M059J (cell line): ENCODE data around the gene C3orf38. TPM values are rescaled to one million over a fixed set of nuclear protein-coding genes. Genes with fewer than 3 reads are reported as not detected.
"Not testable (repeated sequence)": the region's sequence is repeated elsewhere in the genome, so short reads cannot be mapped to it uniquely, and the experiment has no call there.

Experiments
- DNase-seq: peaks from one replicate; pipeline ENCODE4 v3.0.0-alpha.2; 2012; ENCODE audit warnings: low read depth
- total RNA-seq: library from RNA; depleted of rRNA; stranded (reverse); fragments of >200 nt; shearing (Covaris generic); gene quantifications from 2 replicates; pipeline ENCODE4 v1.2.3, GENCODE V29; 2014; rRNA removed

Gene C3orf38
- total RNA-seq, result 15.2 and 21.1 TPM in 2 replicates

- DNase-seq, result peak; percentile 85
These were observed at the start of gene C3orf38 for GRCh38 chr3:88149509-88150362. Gene C3orf38 (plus strand): TSS chr3:88149959. CDS start chr3:88150053, 94 bp downstream.

GRCh38 chr3:88101142-88101541 lies 48.6 kb upstream of the C3orf38 start:
- no peak for DNase-seq

- DNase-seq, result no peak
These were observed 44.4 kb upstream of the C3orf38 start for GRCh38 chr3:88105325-88105724.

- DNase-seq, result no peak
These were observed 37.5 kb upstream of the C3orf38 start for GRCh38 chr3:88112289-88112688.

GRCh38 chr3:88113311-88114162 lies 36.2 kb upstream of the C3orf38 start:
- peak; percentile 62 for DNase-seq

- no peak for DNase-seq
These were observed 34.7 kb upstream of the C3orf38 start for GRCh38 chr3:88114878-88115549.

GRCh38 chr3:88117683-88118082 lies 32.1 kb upstream of the C3orf38 start:
- no peak for DNase-seq

GRCh38 chr3:88118603-88119002 lies 31.2 kb upstream of the C3orf38 start:
- DNase-seq, result not testable (repeated sequence)

- no peak for DNase-seq
These were observed 26.2 kb upstream of the C3orf38 start for GRCh38 chr3:88123526-88123925.

- DNase-seq, result no peak
These were observed 18.1 kb upstream of the C3orf38 start for GRCh38 chr3:88131695-88132094.

- DNase-seq, result no peak
These were observed 16.9 kb upstream of the C3orf38 start for GRCh38 chr3:88132894-88133293.

GRCh38 chr3:88133711-88134263 lies 16.0 kb upstream of the C3orf38 start:
- no peak for DNase-seq

GRCh38 chr3:88137836-88138235 lies 11.9 kb upstream of the C3orf38 start:
- no peak for DNase-seq

- DNase-seq, result peak; percentile 79
These were observed 8.2 kb upstream of the C3orf38 start for GRCh38 chr3:88141458-88142083.

GRCh38 chr3:88142094-88142624 lies 7.6 kb upstream of the C3orf38 start:
- peak; percentile 52 for DNase-seq

- DNase-seq, result no peak
These were observed 2.5 kb upstream of the C3orf38 start for GRCh38 chr3:88147261-88147660.

- no peak for DNase-seq
These were observed 1.1 kb upstream of the C3orf38 start for GRCh38 chr3:88148651-88149050.

GRCh38 chr3:88149101-88149508 lies 654 bp upstream of the C3orf38 start:
- DNase-seq, result peak; percentile 25

GRCh38 chr3:88150371-88150770 lies 612 bp downstream of the C3orf38 start:
- no peak for DNase-seq

- DNase-seq, result no peak
These were observed 1.0 kb downstream of the C3orf38 start for GRCh38 chr3:88150806-88151205.

GRCh38 chr3:88151358-88151757 lies 1.6 kb downstream of the C3orf38 start:
- peak; percentile 11 for DNase-seq
